HL-60 (cell line): ENCODE results near the gene TPRKB.
"Not testable (repeated sequence)": the region's sequence is repeated elsewhere in the genome, so short reads cannot be mapped to it uniquely, and the experiment has no call there.

ENCODE experiments used
- DNase-seq, 2 experiments: peaks; one replicate each; pipeline ENCODE4 v3.0.0-alpha.2; 2010 to 2020; ENCODE audit warnings: low read depth in 1 of 2, low spot score in 1 of 2
- H3K27ac ChIP-seq: fragments of 250-450 bp; sonication (Bioruptor Pico); replicated peaks from 2 replicates; pipeline ENCODE4 v1.5.1; 2020; ENCODE audit warnings: mild to moderate bottlenecking, moderate library complexity
- H3K27me3 ChIP-seq: fragments of 250-450 bp; sonication (Bioruptor Pico); 2 replicates; pipeline ENCODE4 v1.5.1; 2021; ENCODE audit warnings: mild to moderate bottlenecking, moderate library complexity; ENCODE audit not compliant: insufficient read depth, poor library complexity, severe bottlenecking
- H3K4me3 ChIP-seq: replicated peaks from 2 replicates; pipeline ENCODE4 v1.5.1; 2011; ENCODE audit warnings: mild to moderate bottlenecking, control low read depth, low read length; ENCODE audit not compliant: insufficient read depth
- CTCF ChIP-seq: IDR thresholded peaks from one replicate; pipeline ENCODE4 v1.5.1; 2011; ENCODE audit warnings: low read length, control low read depth, inconsistent platforms; ENCODE audit not compliant: insufficient read depth
- GABPA ChIP-seq: IDR thresholded peaks from 2 replicates; pipeline ENCODE4 v1.6.1; 2012; ENCODE audit warnings: low read depth
- POLR2AphosphoS5 ChIP-seq: IDR thresholded peaks from 2 replicates; pipeline ENCODE4 v1.6.1; 2012; ENCODE audit warnings: low read depth
- REST ChIP-seq: IDR thresholded peaks from 2 replicates; pipeline ENCODE4 v1.6.1; 2012; ENCODE audit warnings: low read depth; ENCODE audit not compliant: insufficient replicate concordance
- SPI1 ChIP-seq: IDR thresholded peaks from 2 replicates; pipeline ENCODE4 v1.6.1; 2012; ENCODE audit warnings: low read depth, mild to moderate bottlenecking, borderline replicate concordance

The TPRKB gene

GRCh38 chr2:73705091-73705490, 32.1 kb downstream of the TPRKB start:
- H3K27me3 ChIP-seq: no peaks in the 10 kb centered on the region
- DNase-seq: no peak
- no peak for TF ChIP-seq CTCF
- no peak for TF ChIP-seq POLR2AphosphoS5
- no peak for TF ChIP-seq SPI1
- no peak for TF ChIP-seq REST
- TF ChIP-seq GABPA: no peak

GRCh38 chr2:73704285-73704684, 32.9 kb downstream of the TPRKB start:
- peak in 1 of 2 experiments; percentile 31 for DNase-seq
- no peak overlapping the region for H3K4me3 ChIP-seq
- no peak overlapping the region for H3K27ac ChIP-seq
- TF ChIP-seq POLR2AphosphoS5 (no peak), SPI1 (peak; percentile 78)
- H3K27me3 ChIP-seq: no peaks in the 10 kb centered on the region

More at GRCh38 chr2:73705091-73705490, 32.1 kb downstream of the TPRKB start:
- Histone ChIP-seq H3K27ac (no peak overlapping the region), H3K4me3 (no peak overlapping the region)

GRCh38 chr2:73703675-73704074, 33.5 kb downstream of the TPRKB start:
- no peak for TF ChIP-seq CTCF
- TF ChIP-seq REST: no peak
- no peak for TF ChIP-seq POLR2AphosphoS5
- peak; percentile 65; the same call in 1 of the 2 replicates for TF ChIP-seq SPI1
- DNase-seq: peak in 1 of 2 experiments; percentile 28

GRCh38 chr2:73702852-73703493, 34.2 kb downstream of the TPRKB start:
- H3K27me3 ChIP-seq, H3K4me3 ChIP-seq, H3K27ac ChIP-seq, DNase-seq: not testable (repeated sequence)

More at GRCh38 chr2:73703675-73704074, 33.5 kb downstream of the TPRKB start:
- H3K27me3 ChIP-seq: no peaks in the 10 kb centered on the region
- H3K4me3 ChIP-seq: no peak overlapping the region
- H3K27ac ChIP-seq: no peak overlapping the region

GRCh38 chr2:73701968-73702665, 35.0 kb downstream of the TPRKB start:
- no peak overlapping the region for H3K27ac ChIP-seq
- no peak for DNase-seq
- H3K27me3 ChIP-seq: no peaks in the 10 kb centered on the region
- H3K4me3 ChIP-seq: no peak overlapping the region
- TF ChIP-seq POLR2AphosphoS5: no peak
- no peak for TF ChIP-seq SPI1
- TF ChIP-seq CTCF: no peak
- TF ChIP-seq REST: no peak
- TF ChIP-seq GABPA: no peak

- H3K27ac ChIP-seq: peak overlapping the region; percentile 30
- not testable (repeated sequence) for DNase-seq, H3K4me3 ChIP-seq, H3K27me3 ChIP-seq
Observed at GRCh38 chr2:73701448-73701765, 35.7 kb downstream of the TPRKB start.
